Measurements from ENCODE around the gene UPP2. TPM values are rescaled to one million over a fixed set of nuclear protein-coding genes. Genes with fewer than 3 reads are reported as not detected.

UPP2 gene
- total and polyA plus RNA-seq, 2 of the 8 experiments (the other 6 are each of a cell fraction or from before 2014, with no cell fraction given): not detected

GRCh38 chr2:158100411-158100810 is 1.3 kb upstream of the UPP2 start:
- Histone ChIP-seq H3K36me3 (ENCODE audit: control insufficient read depth in 2 of 4, insufficient read depth in 4 of 4, low read length in 3 of 4) (no peaks in the 10 kb centered on the region), H3K27ac (ENCODE audit: low read depth, low read length) (no peak overlapping the region), H3K4ac (replicated peaks; ENCODE audit: insufficient read length, low read depth, low read length) (no peak overlapping the region), H4K5ac (ENCODE audit: insufficient read length, low read depth, low read length) (no peak overlapping the region), H3K18ac (ENCODE audit: extremely low read depth, low read length) (no peak overlapping the region), H3K27me3 (replicated peaks in 1 of 4; ENCODE audit: control insufficient read depth in 3 of 4, extremely low read depth in 1 of 4, insufficient read depth in 3 of 4, low read length in 3 of 4) (no peaks in the 10 kb centered on the region), H3K79me1 (ENCODE audit: low read depth, low read length) (no peaks in the 10 kb centered on the region), H2BK20ac (ENCODE audit: low read length) (no peak overlapping the region), H3K14ac (ENCODE audit: insufficient read length) (no peak overlapping the region), H4K8ac (ENCODE audit: extremely low read depth, insufficient read depth, low read length) (no peak overlapping the region), H2BK15ac (ENCODE audit: low read length) (no peak overlapping the region), H2AFZ (ENCODE audit: low read length) (no peak overlapping the region), H2BK5ac (ENCODE audit: low read depth, low read length) (no peak overlapping the region), H3K23ac (ENCODE audit: insufficient read length) (no peak overlapping the region), H3K9me3 (ENCODE audit: insufficient read depth in 2 of 2, low read depth in 1 of 2, low read length in 1 of 2) (no peaks in the 10 kb centered on the region), H4K91ac (replicated peaks; ENCODE audit: insufficient read length, low read length) (no peak overlapping the region), H3K4me3 (ENCODE audit: extremely low read depth in 1 of 4, insufficient read depth in 2 of 4, low read depth in 3 of 4, low read length in 4 of 4) (no peak overlapping the region), H3K4me1 (replicated peaks in 1 of 4; ENCODE audit: control insufficient read depth in 3 of 4, insufficient read depth in 4 of 4, low read length in 3 of 4) (0 out of 7 replicates have a peak, but pooled peaks cover 0 to 2% (median 0%) of the 10 kb centered on the region in 4 experiments), H4K20me1 (replicated peaks in 1 of 2; ENCODE audit: control insufficient read depth in 1 of 2, insufficient read depth in 2 of 2, low read length in 2 of 2) (no peaks in the 10 kb centered on the region), H3K79me2 (ENCODE audit: control insufficient read depth in 1 of 2, insufficient read depth in 2 of 2, low read length in 2 of 2) (no peaks in the 10 kb centered on the region), H2BK120ac (replicated peaks; ENCODE audit: low read depth, low read length) (no peak overlapping the region), H3K23me2 (ENCODE audit: low read depth, low read length) (no peaks in the 10 kb centered on the region), H3K9ac (replicated peaks in 1 of 4; ENCODE audit: extremely low read depth in 1 of 4, low read depth in 3 of 4, low read length in 3 of 4) (no peak overlapping the region), H3K56ac (replicated peaks; ENCODE audit: insufficient read length, low read depth, low read length) (no peak overlapping the region), H2BK12ac (ENCODE audit: low read depth, low read length) (no peak overlapping the region), H2AK5ac (ENCODE audit: low read depth, low read length) (no peak overlapping the region), H3K4me2 (ENCODE audit: insufficient read depth in 1 of 2, low read depth in 2 of 2, low read length in 2 of 2) (no peak overlapping the region)
- DNase-seq (ENCODE audit: low read depth in 1 of 2, low spot score in 2 of 2) (no peak), FAIRE-seq (no peak)
- POLR2A ChIA-PET (ENCODE audit: partially characterized antibody): no interaction called here
- WGBS, 2 experiments (ENCODE audit: extremely low coverage in 1 of 2, insufficient coverage in 1 of 2, insufficient read length in 1 of 2, insufficient replicate concordance in 2 of 2, low coverage in 1 of 2, low lambda C conversion rate in 2 of 2, missing lambda C conversion rate in 1 of 2): 88% methylated on average over 1 of the region's 1 CpG; no CpG with 5 or more reads in 1 of the 2 experiments
- CTCF ChIA-PET (ENCODE audit: partially characterized antibody): interaction anchor here (1.1 to 1.3 kb wide), 2 partner anchors 11 to 646 kb away, joined by 3 read pairs; no protein-coding TSS in a partner anchor
- no peak for TF ChIP-seq TEAD4 (IDR thresholded peaks at IDR 0.05; ENCODE audit: low read depth, low read length)
- no peak for TF ChIP-seq TAF1 (IDR thresholded peaks at IDR 0.05; ENCODE audit: low read depth, low read length)
- TF ChIP-seq CBX8 (IDR thresholded peaks at IDR 0.05; ENCODE audit: borderline replicate concordance, low read depth, low read length): no peak
